Measurements from ENCODE around the gene MEIOC. TPM values are rescaled to one million over a fixed set of nuclear protein-coding genes. Genes with fewer than 3 reads are reported as not detected.

MEIOC gene
- total and polyA plus RNA-seq, 2 of the 8 experiments (the other 6 are each of a cell fraction or from before 2014, with no cell fraction given) = 4.2 to 4.8 TPM

- Histone ChIP-seq H4K8ac (ENCODE audit: extremely low read depth, insufficient read depth, low read length) (no peak overlapping the region), H3K79me1 (ENCODE audit: low read depth, low read length) (no peaks in the 10 kb centered on the region), H3K4ac (replicated peaks; ENCODE audit: insufficient read length, low read depth, low read length) (no peak overlapping the region), H3K4me1 (replicated peaks in 1 of 4; ENCODE audit: control insufficient read depth in 3 of 4, insufficient read depth in 4 of 4, low read length in 3 of 4) (0 out of 7 replicates have a peak, but pooled peaks cover 0 to 2% (median 0%) of the 10 kb centered on the region in 4 experiments), H3K18ac (ENCODE audit: extremely low read depth, low read length) (no peak overlapping the region), H3K56ac (replicated peaks; ENCODE audit: insufficient read length, low read depth, low read length) (no peak overlapping the region), H2BK120ac (replicated peaks; ENCODE audit: low read depth, low read length) (no peak overlapping the region), H3K27ac (ENCODE audit: low read depth, low read length) (no peak overlapping the region), H4K91ac (replicated peaks; ENCODE audit: insufficient read length, low read length) (no peak overlapping the region), H3K9me3 (ENCODE audit: insufficient read depth in 2 of 2, low read depth in 1 of 2, low read length in 1 of 2) (no peaks in the 10 kb centered on the region), H2AK5ac (ENCODE audit: low read depth, low read length) (no peak overlapping the region), H2BK5ac (ENCODE audit: low read depth, low read length) (no peak overlapping the region), H3K4me2 (ENCODE audit: insufficient read depth in 1 of 2, low read depth in 2 of 2, low read length in 2 of 2) (no peak overlapping the region), H3K79me2 (ENCODE audit: control insufficient read depth in 1 of 2, insufficient read depth in 2 of 2, low read length in 2 of 2) (no peaks in the 10 kb centered on the region), H3K23me2 (ENCODE audit: low read depth, low read length) (no peaks in the 10 kb centered on the region), H2BK20ac (ENCODE audit: low read length) (no peak overlapping the region), H3K36me3 (ENCODE audit: control insufficient read depth in 2 of 4, insufficient read depth in 4 of 4, low read length in 3 of 4) (no peaks in the 10 kb centered on the region), H3K4me3 (ENCODE audit: extremely low read depth in 1 of 4, insufficient read depth in 2 of 4, low read depth in 3 of 4, low read length in 4 of 4) (no peak overlapping the region), H3K14ac (ENCODE audit: insufficient read length) (no peak overlapping the region), H3K27me3 (replicated peaks in 1 of 4; ENCODE audit: control insufficient read depth in 3 of 4, extremely low read depth in 1 of 4, insufficient read depth in 3 of 4, low read length in 3 of 4) (no peaks in the 10 kb centered on the region), H4K5ac (ENCODE audit: insufficient read length, low read depth, low read length) (no peak overlapping the region), H4K20me1 (replicated peaks in 1 of 2; ENCODE audit: control insufficient read depth in 1 of 2, insufficient read depth in 2 of 2, low read length in 2 of 2) (no peaks in the 10 kb centered on the region), H3K9ac (replicated peaks in 1 of 4; ENCODE audit: extremely low read depth in 1 of 4, low read depth in 3 of 4, low read length in 3 of 4) (no peak overlapping the region), H2BK12ac (ENCODE audit: low read depth, low read length) (no peak overlapping the region), H2BK15ac (ENCODE audit: low read length) (no peak overlapping the region), H2AFZ (ENCODE audit: low read length) (no peak overlapping the region), H3K23ac (ENCODE audit: insufficient read length) (no peak overlapping the region)
- DNase-seq (ENCODE audit: low read depth in 1 of 2, low spot score in 2 of 2) (no peak), FAIRE-seq (no peak)
- 92% methylated on average over 1 of the region's 1 CpG; no CpG with 5 or more reads in 1 of the 2 experiments for WGBS, 2 experiments (ENCODE audit: extremely low coverage in 1 of 2, insufficient coverage in 1 of 2, insufficient read length in 1 of 2, insufficient replicate concordance in 2 of 2, low coverage in 1 of 2, low lambda C conversion rate in 2 of 2, missing lambda C conversion rate in 1 of 2)
- ChIA-PET POLR2A (ENCODE audit: partially characterized antibody) (interaction anchor here (0.6 to 0.7 kb wide), 2 partner anchors 10 to 1482 kb away, joined by 3 read pairs; no protein-coding TSS in a partner anchor), CTCF (ENCODE audit: partially characterized antibody) (interaction anchor here (0.7 to 3.5 kb wide), 24 partner anchors 9 to 283 kb away, joined by 3 to 38 read pairs (median 4); partner anchors contain the start of gene MEIOC)
- TF ChIP-seq NANOG (IDR thresholded peaks at IDR 0.05; ENCODE audit: insufficient read depth, low read depth, low read length, poor library complexity, severe bottlenecking) (no peak), YY1 (IDR thresholded peaks at IDR 0.05; ENCODE audit: low read depth, low read length) (no peak)
Observed at GRCh38 chr17:44637066-44637465, 19.2 kb upstream of the MEIOC start.

Measured in H1 (cell line).